Osteocyte (in vitro differentiated cells): ENCODE results near the gene CCDC106. TPM values are rescaled to one million over a fixed set of nuclear protein-coding genes. Genes with fewer than 3 reads are reported as not detected.

Experiments used
- DNase-seq: peaks from one replicate; pipeline ENCODE4 v3.0.0; 2021; ENCODE audit warnings: mixed read lengths; ENCODE audit not compliant: unreplicated experiment; ENCODE audit errors: extremely low spot score
- H3K27ac Mint-ChIP-seq: one replicate; pipeline ENCODE4 v1.8.0; 2021; ENCODE audit warnings: mild to moderate bottlenecking, mixed read lengths; ENCODE audit not compliant: unreplicated experiment
- H3K27me3 Mint-ChIP-seq: one replicate; pipeline ENCODE4 v1.8.0; 2021; ENCODE audit warnings: mixed read lengths; ENCODE audit not compliant: unreplicated experiment
- H3K36me3 Mint-ChIP-seq: one replicate; pipeline ENCODE4 v1.8.0; 2021; ENCODE audit warnings: mixed read lengths; ENCODE audit not compliant: unreplicated experiment
- H3K4me1 Mint-ChIP-seq: one replicate; pipeline ENCODE4 v1.8.0; 2021; ENCODE audit warnings: mixed read lengths; ENCODE audit not compliant: unreplicated experiment
- H3K4me3 Mint-ChIP-seq: one replicate; pipeline ENCODE4 v1.8.0; 2021; ENCODE audit warnings: mild to moderate bottlenecking, moderate library complexity, mixed read lengths; ENCODE audit not compliant: unreplicated experiment
- H3K9me3 Mint-ChIP-seq: one replicate; pipeline ENCODE4 v1.8.0; 2021; ENCODE audit warnings: mixed read lengths; ENCODE audit not compliant: unreplicated experiment
- total RNA-seq: library from RNA; stranded (reverse); gene quantifications from 2 replicates; pipeline ENCODE4 v1.2.1, GENCODE V29; 2021
- TF ChIP-seq, protein P1 (sequence below): fragments of 200-600 bp; sonication (generic); IDR thresholded peaks from 2 replicates; pipeline ENCODE4 v1.5.0; 2021; ENCODE audit warnings: antibody characterized with exemption, mild to moderate bottlenecking, moderate library complexity

Gene CCDC106
- total RNA-seq, 1 donor from 2014 or later = 25.9 TPM

DNA sequence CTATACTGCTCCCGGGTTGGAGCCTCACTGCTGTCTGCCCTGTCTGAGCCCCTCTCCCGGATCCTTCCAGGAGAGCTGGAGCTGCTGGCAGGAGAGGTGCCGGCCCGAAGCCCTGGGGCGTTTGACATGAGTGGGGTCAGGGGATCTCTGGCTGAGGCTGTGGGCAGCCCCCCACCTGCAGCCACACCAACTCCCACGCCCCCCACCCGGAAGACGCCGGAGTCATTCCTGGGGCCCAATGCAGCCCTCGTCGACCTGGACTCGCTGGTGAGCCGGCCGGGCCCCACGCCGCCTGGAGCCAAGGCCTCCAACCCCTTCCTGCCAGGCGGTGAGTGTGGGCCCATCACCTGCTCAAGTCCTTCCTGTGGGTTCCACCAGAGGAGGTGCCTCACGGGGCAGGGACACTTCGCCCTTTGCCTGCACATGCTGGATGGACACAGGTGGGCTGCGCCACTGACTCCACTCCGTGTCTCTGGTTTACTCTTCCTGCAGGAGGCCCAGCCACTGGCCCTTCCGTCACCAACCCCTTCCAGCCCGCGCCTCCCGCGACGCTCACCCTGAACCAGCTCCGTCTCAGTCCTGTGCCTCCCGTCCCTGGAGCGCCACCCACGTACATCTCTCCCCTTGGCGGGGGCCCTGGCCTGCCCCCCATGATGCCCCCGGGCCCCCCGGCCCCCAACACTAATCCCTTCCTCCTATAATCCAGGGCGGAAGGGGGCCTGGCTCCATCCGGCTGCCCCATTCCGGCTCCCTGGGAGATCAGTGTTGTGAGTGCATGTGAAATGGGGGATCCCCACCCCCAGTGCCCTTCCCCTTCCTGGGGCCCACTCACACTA lies 46.9 kb downstream of the CCDC106 start:
- Mint-ChIP-seq H3K4me1 (no peaks in the 10 kb centered on the region), H3K4me3 (no peak overlapping the region), H3K36me3 (peaks cover 15% of the 10 kb centered on the region), H3K9me3 (no peaks in the 10 kb centered on the region), H3K27me3 (no peaks in the 10 kb centered on the region), H3K27ac (no peak overlapping the region)
- no peak for DNase-seq
- TF ChIP-seq, protein P1, sequence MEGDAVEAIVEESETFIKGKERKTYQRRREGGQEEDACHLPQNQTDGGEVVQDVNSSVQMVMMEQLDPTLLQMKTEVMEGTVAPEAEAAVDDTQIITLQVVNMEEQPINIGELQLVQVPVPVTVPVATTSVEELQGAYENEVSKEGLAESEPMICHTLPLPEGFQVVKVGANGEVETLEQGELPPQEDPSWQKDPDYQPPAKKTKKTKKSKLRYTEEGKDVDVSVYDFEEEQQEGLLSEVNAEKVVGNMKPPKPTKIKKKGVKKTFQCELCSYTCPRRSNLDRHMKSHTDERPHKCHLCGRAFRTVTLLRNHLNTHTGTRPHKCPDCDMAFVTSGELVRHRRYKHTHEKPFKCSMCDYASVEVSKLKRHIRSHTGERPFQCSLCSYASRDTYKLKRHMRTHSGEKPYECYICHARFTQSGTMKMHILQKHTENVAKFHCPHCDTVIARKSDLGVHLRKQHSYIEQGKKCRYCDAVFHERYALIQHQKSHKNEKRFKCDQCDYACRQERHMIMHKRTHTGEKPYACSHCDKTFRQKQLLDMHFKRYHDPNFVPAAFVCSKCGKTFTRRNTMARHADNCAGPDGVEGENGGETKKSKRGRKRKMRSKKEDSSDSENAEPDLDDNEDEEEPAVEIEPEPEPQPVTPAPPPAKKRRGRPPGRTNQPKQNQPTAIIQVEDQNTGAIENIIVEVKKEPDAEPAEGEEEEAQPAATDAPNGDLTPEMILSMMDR = no peak

DNA sequence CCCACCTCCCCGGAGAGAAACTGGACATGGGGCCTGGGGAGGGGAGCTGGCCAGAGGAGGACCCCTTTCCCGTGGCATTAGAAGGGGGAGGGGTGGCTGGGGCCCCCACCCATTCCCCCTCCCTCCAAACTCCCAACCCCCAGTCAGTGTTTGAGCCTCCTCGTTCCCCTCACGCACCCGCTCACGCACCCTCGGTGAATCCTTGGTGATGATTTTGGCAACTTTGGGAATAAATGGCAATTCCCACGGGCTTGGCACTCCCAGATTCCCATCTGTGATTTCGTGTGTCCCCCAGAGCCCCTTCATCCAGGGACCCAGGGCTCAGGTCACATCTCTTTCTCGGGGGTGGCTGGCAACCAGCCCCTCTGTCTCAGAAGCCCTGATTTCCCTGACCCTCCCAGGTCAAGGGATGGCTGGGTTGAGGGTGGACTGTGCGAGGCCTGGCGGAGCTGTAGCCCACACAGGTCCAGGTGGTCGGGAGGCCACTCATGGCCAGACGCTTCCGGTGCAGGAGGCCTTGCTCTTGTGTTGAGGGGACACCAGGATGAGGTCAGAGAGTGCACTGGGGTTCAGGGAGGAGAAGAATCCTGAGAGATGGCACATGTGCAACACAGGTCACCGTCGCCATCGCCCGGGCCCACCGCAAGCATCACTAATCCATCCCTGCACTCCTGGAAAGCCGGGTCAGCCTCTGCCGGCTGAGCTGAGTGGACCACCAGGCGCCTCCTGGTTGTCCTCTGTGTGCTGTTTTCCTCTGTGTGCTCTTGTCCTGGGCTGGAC lies 47.7 kb downstream of the CCDC106 start:
- H3K27me3 Mint-ChIP-seq = no peaks in the 10 kb centered on the region
- no peak overlapping the region for H3K27ac Mint-ChIP-seq
- no peak for DNase-seq
- H3K4me3 Mint-ChIP-seq = no peak overlapping the region
- TF ChIP-seq, protein P1 = no peak
- peaks cover 15% of the 10 kb centered on the region for H3K36me3 Mint-ChIP-seq
- H3K4me1 Mint-ChIP-seq = no peaks in the 10 kb centered on the region
- H3K9me3 Mint-ChIP-seq = no peaks in the 10 kb centered on the region

DNA sequence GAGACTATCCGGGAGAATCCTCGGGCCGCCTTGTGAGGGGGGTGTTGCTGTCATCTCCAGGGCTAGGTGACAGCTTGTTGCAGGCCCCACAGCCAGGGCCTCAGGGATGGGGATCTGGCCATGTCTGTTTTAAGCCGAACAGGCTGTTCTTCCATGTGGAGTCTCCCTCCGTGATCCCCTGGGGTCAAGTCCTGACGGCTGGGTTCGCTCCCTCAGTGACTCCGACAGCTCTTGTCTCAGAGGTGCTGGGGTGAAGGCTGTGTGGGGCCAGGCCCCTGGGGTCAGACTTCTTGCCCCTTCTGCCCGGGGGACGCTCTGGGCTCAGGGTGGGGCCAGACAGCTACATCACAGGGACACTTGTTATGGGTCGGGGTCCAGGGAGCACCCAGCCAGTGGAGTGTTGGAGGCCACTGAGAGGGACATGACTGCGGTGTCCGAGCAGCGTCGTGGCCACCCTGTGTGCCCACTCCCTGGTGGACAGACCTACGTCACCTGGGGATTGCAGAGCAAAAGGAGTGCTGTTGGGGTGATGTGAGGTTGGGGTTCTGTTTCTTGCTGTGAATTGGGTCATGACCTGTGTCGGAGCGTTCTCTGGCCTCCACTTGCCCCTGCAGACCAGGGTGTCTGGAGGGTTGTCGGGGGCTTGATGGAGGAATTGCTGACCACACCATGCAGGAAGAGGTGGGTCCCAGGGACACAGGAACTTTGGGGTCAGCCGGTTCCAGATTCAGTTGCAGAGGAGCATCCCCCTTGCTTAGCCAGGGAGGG lies 48.5 kb downstream of the CCDC106 start:
- no peak for DNase-seq
- Mint-ChIP-seq H3K9me3 (no peaks in the 10 kb centered on the region), H3K4me3 (no peak overlapping the region), H3K27ac (no peak overlapping the region), H3K27me3 (no peaks in the 10 kb centered on the region), H3K4me1 (no peaks in the 10 kb centered on the region), H3K36me3 (peaks cover 17% of the 10 kb centered on the region)
- TF ChIP-seq, protein P1 = no peak

DNA sequence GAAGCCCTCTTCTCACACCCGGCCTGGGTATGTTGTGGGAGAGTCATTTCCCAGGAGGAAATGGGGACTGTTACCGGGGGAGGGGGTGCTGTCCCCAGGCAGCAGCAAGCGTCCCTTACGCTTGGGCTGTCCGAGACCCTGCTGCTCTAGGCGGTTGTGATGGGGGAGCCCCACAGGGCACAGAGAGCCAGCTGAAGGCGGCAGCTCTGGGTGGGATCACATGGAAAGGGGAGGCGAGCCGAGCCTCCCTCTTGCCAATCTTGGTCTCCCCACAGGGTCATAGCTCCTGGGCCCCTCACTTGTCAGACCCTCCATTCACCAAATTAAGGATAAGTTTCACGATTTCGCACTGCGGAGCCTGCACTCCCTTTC lies 49.0 kb downstream of the CCDC106 start:
- no peak for DNase-seq
- H3K9me3 Mint-ChIP-seq = no peaks in the 10 kb centered on the region
- no peaks in the 10 kb centered on the region for H3K27me3 Mint-ChIP-seq
- H3K4me1 Mint-ChIP-seq = no peaks in the 10 kb centered on the region
- peaks cover 19% of the 10 kb centered on the region for H3K36me3 Mint-ChIP-seq
- H3K4me3 Mint-ChIP-seq = no peak overlapping the region
- TF ChIP-seq, protein P1 = no peak
- no peak overlapping the region for H3K27ac Mint-ChIP-seq
